SH-SY5Y (cell line): Measurements from ENCODE around the gene TMEM127.

Experiments used
- GATA2 ChIP-seq: IDR thresholded peaks from 2 replicates; pipeline ENCODE4 v1.6.1; 2011; ENCODE audit warnings: mild to moderate bottlenecking, low read depth, low read length
- GATA3 ChIP-seq: IDR thresholded peaks from 2 replicates; pipeline ENCODE4 v1.6.1; 2011; ENCODE audit warnings: low read depth, mild to moderate bottlenecking, low read length, moderate library complexity

Gene TMEM127

DNA sequence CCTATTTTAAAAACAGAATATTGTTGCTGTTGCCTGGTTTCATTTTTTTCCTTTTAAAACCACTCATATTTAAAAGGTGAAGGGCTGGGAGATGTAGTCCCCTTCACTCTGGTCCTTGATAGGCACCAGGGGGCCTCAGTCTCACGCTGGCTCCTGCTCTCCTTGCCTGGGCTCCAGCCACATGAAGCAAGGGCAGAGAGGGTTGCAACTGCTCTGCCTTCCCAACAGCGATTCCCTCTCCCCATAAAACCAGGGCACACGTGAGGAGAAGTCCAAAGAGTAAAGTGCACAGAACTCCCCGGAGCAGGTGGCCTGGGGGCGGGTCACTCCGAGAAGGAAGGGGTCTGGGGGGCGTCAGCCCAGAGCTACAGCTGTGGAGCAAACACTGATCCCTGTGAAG lies 12.8 kb downstream of the TMEM127 start:
- TF ChIP-seq GATA2: no peak
- TF ChIP-seq GATA3: no peak

DNA sequence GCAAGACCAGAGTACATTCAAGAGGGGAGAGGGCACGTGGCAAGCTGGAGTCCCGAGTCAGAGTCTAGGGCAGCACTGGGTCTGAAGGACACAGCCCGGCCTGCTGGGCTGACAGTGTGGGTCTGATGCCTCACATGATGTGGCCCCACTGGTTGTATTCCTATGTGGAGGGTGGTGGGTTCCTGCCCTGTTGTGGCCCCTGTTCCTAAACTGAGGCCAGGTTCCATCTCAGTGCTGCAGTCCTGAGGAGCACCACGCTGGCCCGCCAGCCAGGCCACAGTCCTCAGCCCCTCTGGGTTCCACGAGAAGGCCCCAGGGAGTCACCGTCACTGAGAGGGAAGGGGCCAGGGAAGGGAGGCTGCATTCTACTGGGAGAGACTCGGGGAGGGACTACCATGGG lies 13.3 kb downstream of the TMEM127 start:
- TF ChIP-seq GATA3 (no peak), GATA2 (no peak)

- TF ChIP-seq GATA3 (no peak), GATA2 (no peak)
Observed at GRCh38 chr2:96251721-96252292, 14.0 kb downstream of the TMEM127 start.

DNA sequence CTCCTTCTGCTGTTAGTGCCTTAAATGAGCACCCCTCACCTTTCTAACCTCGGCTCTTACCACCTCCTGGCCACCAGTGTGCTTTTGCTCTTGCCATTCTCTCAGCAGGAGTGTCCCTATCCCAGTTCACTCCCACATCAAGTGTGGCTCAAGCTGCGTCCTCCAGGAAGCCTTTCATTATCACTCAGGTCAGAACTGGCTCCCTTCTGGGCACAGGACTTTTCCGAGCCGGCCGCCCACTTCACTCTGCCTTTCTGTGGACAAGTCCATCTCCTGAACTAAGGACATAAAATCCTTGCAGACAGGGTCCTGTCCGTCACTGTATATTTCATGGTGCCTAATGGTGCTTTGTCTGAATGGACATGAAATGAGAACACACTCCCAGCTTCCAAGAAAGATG lies 15.6 kb downstream of the TMEM127 start:
- no peak for TF ChIP-seq GATA3
- TF ChIP-seq GATA2: no peak

GRCh38 chr2:96249654-96250053 lies 16.1 kb downstream of the TMEM127 start:
- no peak for TF ChIP-seq GATA2
- no peak for TF ChIP-seq GATA3

GRCh38 chr2:96248624-96249023 lies 17.2 kb downstream of the TMEM127 start:
- no peak for TF ChIP-seq GATA3
- TF ChIP-seq GATA2: no peak

- no peak for TF ChIP-seq GATA2
- TF ChIP-seq GATA3: no peak
Observed at GRCh38 chr2:96247896-96248295, 17.9 kb downstream of the TMEM127 start.

DNA sequence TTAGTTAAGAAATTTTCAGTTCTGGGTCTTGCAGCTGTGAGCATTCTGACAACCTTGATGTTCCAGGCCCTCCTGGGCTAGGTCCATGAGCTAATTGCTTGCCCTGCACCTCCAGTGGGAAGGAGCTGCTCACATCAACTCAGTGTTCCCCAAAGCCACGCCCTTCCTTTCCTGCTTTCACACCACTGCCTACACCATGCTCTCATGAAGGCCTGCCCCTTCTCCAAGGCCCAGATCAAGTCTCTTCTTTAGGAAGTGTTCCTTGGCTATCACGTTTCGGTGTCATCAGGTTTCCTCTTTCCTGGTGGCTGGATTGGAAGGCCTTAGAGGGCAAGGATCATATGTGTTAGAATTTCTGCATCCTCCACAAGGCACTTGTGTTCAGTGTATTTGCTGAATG lies 18.8 kb downstream of the TMEM127 start:
- TF ChIP-seq GATA2 (no peak), GATA3 (no peak)

DNA sequence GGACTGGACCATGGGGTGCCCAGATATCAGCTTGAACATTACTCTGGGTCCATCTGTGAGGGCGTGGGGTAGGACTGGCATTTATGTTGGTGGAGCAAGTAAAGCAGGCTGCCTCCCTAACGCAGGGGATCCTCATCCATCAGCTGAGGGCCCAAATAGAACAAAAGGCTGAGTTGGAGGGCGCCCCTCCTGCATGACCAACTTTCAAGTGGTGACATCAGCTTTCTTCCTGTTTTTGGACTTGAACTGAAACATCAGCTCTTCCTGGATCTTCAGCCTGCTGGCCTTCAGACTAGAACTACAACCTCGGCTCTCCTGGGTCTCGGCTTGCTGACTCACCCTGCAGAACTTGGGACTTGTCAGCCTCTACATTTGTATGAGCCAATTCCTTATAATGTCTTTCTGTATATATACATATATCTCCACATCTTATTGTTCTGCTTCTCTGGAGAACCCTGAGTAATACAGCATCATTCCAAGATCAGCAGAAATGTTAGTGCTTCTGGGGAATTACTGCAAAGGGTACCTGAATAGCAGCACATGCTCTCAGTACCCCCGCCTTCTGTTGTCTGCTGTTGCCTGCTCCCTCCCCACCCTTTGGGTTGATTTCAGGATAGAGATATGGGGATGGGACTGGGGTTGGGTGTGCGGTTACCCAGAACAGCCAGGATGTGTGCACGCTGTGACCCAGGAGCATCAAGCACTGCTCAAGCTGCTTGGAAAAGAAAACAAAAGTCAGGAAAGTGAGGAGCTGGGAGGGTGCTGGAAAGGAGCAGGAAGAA lies 20.0 kb downstream of the TMEM127 start:
- no peak for TF ChIP-seq GATA2

- TF ChIP-seq GATA2 (no peak), GATA3 (no peak)
Observed at GRCh38 chr2:96243843-96244242, 22.0 kb downstream of the TMEM127 start.

- TF ChIP-seq GATA2 (no peak), GATA3 (no peak)
Observed at GRCh38 chr2:96241900-96242611, 23.7 kb downstream of the TMEM127 start.

GRCh38 chr2:96241227-96241626 lies 24.6 kb downstream of the TMEM127 start:
- TF ChIP-seq GATA2 (no peak), GATA3 (no peak)

GRCh38 chr2:96240341-96241038 lies 25.3 kb downstream of the TMEM127 start:
- TF ChIP-seq GATA2 (no peak), GATA3 (no peak)

DNA sequence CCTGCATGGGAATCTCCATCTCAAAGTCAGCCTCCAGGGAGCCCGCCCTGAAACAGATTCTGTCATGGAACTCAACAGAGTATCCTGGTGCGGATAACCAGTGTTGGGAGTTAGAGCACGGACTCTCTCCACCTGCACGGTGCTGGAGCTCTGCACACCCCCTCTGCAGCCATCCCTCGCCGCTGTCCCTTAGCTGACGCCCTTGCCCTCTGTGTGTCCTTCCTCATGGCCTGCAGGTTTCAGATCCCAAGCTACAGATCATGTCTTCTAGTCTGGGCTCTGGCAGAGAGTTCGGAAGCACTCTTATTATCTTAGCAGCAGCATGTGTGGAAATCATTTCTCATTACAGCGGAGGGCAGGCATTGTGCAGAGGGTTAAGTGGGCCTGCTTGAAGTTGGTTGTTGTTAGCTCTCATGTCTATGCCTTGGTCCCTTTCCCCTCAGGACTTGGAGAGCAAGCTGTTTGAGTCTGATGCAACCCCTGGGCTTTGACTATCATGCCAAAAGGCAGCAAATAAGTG lies 26.0 kb downstream of the TMEM127 start:
- TF ChIP-seq GATA2: no peak
- no peak for TF ChIP-seq GATA3

DNA sequence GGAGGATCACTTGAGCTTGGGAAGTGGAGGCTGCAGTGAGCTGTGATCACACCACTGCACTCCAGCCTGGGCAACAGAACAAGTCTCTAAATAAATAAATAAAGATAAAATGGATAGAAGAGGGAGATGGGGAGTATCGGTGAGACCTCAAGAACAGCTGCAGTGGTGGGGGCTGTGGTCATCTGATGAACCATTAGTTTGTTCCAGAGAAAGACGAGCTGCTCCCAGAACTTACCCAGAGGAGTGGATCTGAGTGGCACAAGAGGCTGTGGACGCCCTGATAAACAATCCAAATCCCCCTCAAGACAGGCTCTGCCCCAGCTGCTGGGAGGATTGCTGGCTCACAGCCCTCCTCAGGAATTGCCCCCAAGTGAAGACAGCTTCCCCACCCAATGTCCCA lies 26.7 kb downstream of the TMEM127 start:
- TF ChIP-seq GATA2 (no peak), GATA3 (no peak)
